EH (cell line): Measurements from ENCODE around the gene HACD4.
"Not testable (repeated sequence)": the region's sequence is repeated elsewhere in the genome, so short reads cannot be mapped to it uniquely, and the experiment has no call there.

ENCODE experiments used
- DNase-seq: peaks from one replicate; pipeline ENCODE4 v3.0.0-alpha.2; 2015; ENCODE audit warnings: low read depth

The HACD4 gene

GRCh38 chr9:20973246-20973947 lies 58.0 kb downstream of the HACD4 start:
- DNase-seq, result not testable (repeated sequence)

- DNase-seq, result no peak
Measured at GRCh38 chr9:20972684-20973083, 58.8 kb downstream of the HACD4 start.

- DNase-seq, result no peak
Measured at GRCh38 chr9:20962536-20963225, 68.8 kb downstream of the HACD4 start.

GRCh38 chr9:20950707-20951106 lies 80.7 kb downstream of the HACD4 start:
- DNase-seq, result no peak
